HS-5 (cell line): ENCODE data around the gene BBLN.
"Not testable (repeated sequence)": the region's sequence is repeated elsewhere in the genome, so short reads cannot be mapped to it uniquely, and the experiment has no call there.

ENCODE experiments used
- DNase-seq: peaks from one replicate; pipeline ENCODE4 v3.0.0-alpha.2; 2012; ENCODE audit warnings: low read depth

The BBLN gene

GRCh38 chr9:128124873-128125579 lies 35.0 kb upstream of the BBLN start:
- DNase-seq, result no peak

- DNase-seq, result no peak
Measured at GRCh38 chr9:128125580-128126354, 34.3 kb upstream of the BBLN start.

- DNase-seq, result peak; percentile 35
Measured at GRCh38 chr9:128127568-128127989, 32.5 kb upstream of the BBLN start, which contains the start of gene PTGES2. TSS of gene PTGES2 (minus strand) at chr9:128127729. CDS start at chr9:128127717, 12 bp downstream.

GRCh38 chr9:128127990-128128835 lies 31.9 kb upstream of the BBLN start:
- peak; percentile 85 for DNase-seq

- DNase-seq, result no peak
Measured at GRCh38 chr9:128128836-128129590, 31.1 kb upstream of the BBLN start.

- not testable (repeated sequence) for DNase-seq
Measured at GRCh38 chr9:128129976-128130590, 30.0 kb upstream of the BBLN start.

GRCh38 chr9:128130651-128131050 lies 29.4 kb upstream of the BBLN start:
- not testable (repeated sequence) for DNase-seq

- not testable (repeated sequence) for DNase-seq
Measured at GRCh38 chr9:128131346-128131745, 28.7 kb upstream of the BBLN start.

GRCh38 chr9:128132139-128132538 lies 27.9 kb upstream of the BBLN start:
- DNase-seq, result not testable (repeated sequence)

- not testable (repeated sequence) for DNase-seq
Measured at GRCh38 chr9:128135561-128135960, 24.5 kb upstream of the BBLN start.

- DNase-seq, result peak; percentile 59
Measured at GRCh38 chr9:128136816-128137793, 23.0 kb upstream of the BBLN start.

- no peak for DNase-seq
Measured at GRCh38 chr9:128138001-128138400, 22.1 kb upstream of the BBLN start.

GRCh38 chr9:128139621-128140020 lies 20.4 kb upstream of the BBLN start:
- DNase-seq, result no peak

- DNase-seq, result no peak
Measured at GRCh38 chr9:128141604-128142003, 18.5 kb upstream of the BBLN start.

- no peak for DNase-seq
Measured at GRCh38 chr9:128142061-128142460, 18.0 kb upstream of the BBLN start.

- no peak for DNase-seq
Measured at GRCh38 chr9:128142596-128142995, 17.5 kb upstream of the BBLN start.

GRCh38 chr9:128143525-128144238 lies 16.4 kb upstream of the BBLN start:
- no peak for DNase-seq

GRCh38 chr9:128144239-128145181 lies 15.6 kb upstream of the BBLN start:
- DNase-seq, result no peak
